ENCODE measurements around the gene SYT9.

SYT9 gene

GRCh38 chr11:7488681-7489080, 237.0 kb downstream of the SYT9 start:
- peaks cover 3% of the 10 kb centered on the region for H3K27me3 Mint-ChIP-seq (ENCODE audit: low read depth, poor library complexity)
- no peak overlapping the region for H3K27ac Mint-ChIP-seq
- peaks cover 23% of the 10 kb centered on the region for H3K4me1 Mint-ChIP-seq
- no peak for TF ChIP-seq CTCF (IDR thresholded peaks at IDR 0.05)
- H3K36me3 Mint-ChIP-seq (ENCODE audit: low read depth) = no peaks in the 10 kb centered on the region
- no peak for DNase-seq
- H3K9me3 Mint-ChIP-seq = no peaks in the 10 kb centered on the region
- no peak overlapping the region for H3K4me3 Mint-ChIP-seq

GRCh38 chr11:7489376-7489775, 237.7 kb downstream of the SYT9 start:
- TF ChIP-seq CTCF (IDR thresholded peaks at IDR 0.05) = no peak

GRCh38 chr11:7490054-7490453, 238.3 kb downstream of the SYT9 start:
- Mint-ChIP-seq H3K4me3 (no peak overlapping the region), H3K9me3 (no peaks in the 10 kb centered on the region), H3K27ac (no peak overlapping the region), H3K4me1 (peaks cover 14% of the 10 kb centered on the region), H3K27me3 (ENCODE audit: low read depth, poor library complexity) (peaks cover 3% of the 10 kb centered on the region), H3K36me3 (ENCODE audit: low read depth) (no peaks in the 10 kb centered on the region)
- no peak for TF ChIP-seq CTCF (IDR thresholded peaks at IDR 0.05)
- no peak for DNase-seq

More at GRCh38 chr11:7489376-7489775, 237.7 kb downstream of the SYT9 start:
- no peak for DNase-seq
- H3K9me3 Mint-ChIP-seq = no peaks in the 10 kb centered on the region
- H3K4me3 Mint-ChIP-seq = no peak overlapping the region
- H3K36me3 Mint-ChIP-seq (ENCODE audit: low read depth) = no peaks in the 10 kb centered on the region
- peaks cover 19% of the 10 kb centered on the region for H3K4me1 Mint-ChIP-seq
- H3K27ac Mint-ChIP-seq = no peak overlapping the region
- H3K27me3 Mint-ChIP-seq (ENCODE audit: low read depth, poor library complexity) = peaks cover 3% of the 10 kb centered on the region

GRCh38 chr11:7490535-7490934, 238.8 kb downstream of the SYT9 start:
- TF ChIP-seq CTCF (IDR thresholded peaks at IDR 0.05) = no peak
- H3K4me3 Mint-ChIP-seq = no peak overlapping the region
- H3K4me1 Mint-ChIP-seq = peaks cover 10% of the 10 kb centered on the region
- H3K27ac Mint-ChIP-seq = no peak overlapping the region
- H3K36me3 Mint-ChIP-seq (ENCODE audit: low read depth) = no peaks in the 10 kb centered on the region
- peaks cover 3% of the 10 kb centered on the region for H3K27me3 Mint-ChIP-seq (ENCODE audit: low read depth, poor library complexity)
- DNase-seq = no peak
- H3K9me3 Mint-ChIP-seq = no peaks in the 10 kb centered on the region

GRCh38 chr11:7492253-7492652, 240.5 kb downstream of the SYT9 start:
- H3K27ac Mint-ChIP-seq = no peak overlapping the region

More at GRCh38 chr11:7492253-7492652, 240.5 kb downstream of the SYT9 start:
- H3K9me3 Mint-ChIP-seq = no peaks in the 10 kb centered on the region
- H3K36me3 Mint-ChIP-seq (ENCODE audit: low read depth) = no peaks in the 10 kb centered on the region
- no peak for DNase-seq
- H3K4me3 Mint-ChIP-seq = no peak overlapping the region
- H3K27me3 Mint-ChIP-seq (ENCODE audit: low read depth, poor library complexity) = peaks cover 3% of the 10 kb centered on the region
- no peaks in the 10 kb centered on the region for H3K4me1 Mint-ChIP-seq
- no peak for TF ChIP-seq CTCF (IDR thresholded peaks at IDR 0.05)
